Panc1 (cell line): ENCODE data around the gene ACTG1. TPM values are rescaled to one million over a fixed set of nuclear protein-coding genes. Genes with fewer than 3 reads are reported as not detected.
A peak's percentile ranks its signal among the peaks of the same experiment; 100 is the strongest.
"Not testable (repeated sequence)": the region's sequence is repeated elsewhere in the genome, so short reads cannot be mapped to it uniquely, and the experiment has no call there.

Source experiments
- ATAC-seq: fragments of 200-7000 bp; cut with Tn5 transposase; 2 replicates; pipeline ENCODE4 v1.9.1; 2020; ENCODE audit warnings: mild to moderate bottlenecking, moderate library complexity
- BruUV-seq: library from RNA; stranded (reverse); fragments of 400-500 nt; replicated peaks from 2 replicates; lab custom pipeline; 2021; lab: Mats Ljungman, UMichigan
- CTCF ChIA-PET: fragments of 300-600 bp; sonication (Branson Sonifier 250); formaldehyde crosslinking; loops from one replicate; lab custom pipeline; 2022; ENCODE audit warnings: antibody characterized with exemption; lab: Charles Lee
- POLR2A ChIA-PET: fragments of 300-600 bp; sonication (Branson Sonifier 250); formaldehyde crosslinking; loops from one replicate; lab custom pipeline; 2022; ENCODE audit warnings: antibody characterized with exemption; lab: Charles Lee
- DNase-seq: peaks from one replicate; pipeline ENCODE4 v3.0.0-alpha.2; 2010; ENCODE audit warnings: low read depth, low spot score
- H3K27ac ChIP-seq: 2 replicates; pipeline ENCODE4 v1.5.1; 2011; ENCODE audit warnings: mild to moderate bottlenecking, low read length, inconsistent platforms
- H3K27me3 ChIP-seq: fragments of 200-500 bp; sonication (Bioruptor generic); 2 replicates; pipeline ENCODE4 v1.6.0; 2014; ENCODE audit warnings: low read length, inconsistent platforms; ENCODE audit not compliant: control insufficient read depth, insufficient read depth
- H3K36me3 ChIP-seq: fragments of 200-500 bp; sonication (Bioruptor generic); 2 replicates; pipeline ENCODE4 v1.5.1; 2014; ENCODE audit warnings: inconsistent platforms, mild to moderate bottlenecking, low read length, moderate library complexity; ENCODE audit not compliant: control insufficient read depth, insufficient read depth
- H3K4me1 ChIP-seq: 2 replicates; pipeline ENCODE4 v1.5.1; 2011; ENCODE audit warnings: inconsistent platforms, mild to moderate bottlenecking, low read length, moderate library complexity; ENCODE audit not compliant: control insufficient read depth, insufficient read depth
- H3K4me3 ChIP-seq, 2 experiments: 2 replicates each; pipeline ENCODE4 v1.5.1; 2011 to 2012; ENCODE audit warnings: low read depth in 2 of 2, low read length in 2 of 2, mild to moderate bottlenecking in 2 of 2, inconsistent platforms in 1 of 2, moderate library complexity in 1 of 2
- H3K9me3 ChIP-seq: fragments of 200-500 bp; sonication (Bioruptor generic); 2 replicates; pipeline ENCODE4 v1.5.1; 2014; ENCODE audit warnings: low read depth, mild to moderate bottlenecking, inconsistent platforms, low read length, moderate library complexity; ENCODE audit not compliant: control insufficient read depth, insufficient read depth
- POLR2AphosphoS5 ChIP-seq: IDR thresholded peaks from 2 replicates; pipeline ENCODE4 v1.6.1; 2012; ENCODE audit warnings: mild to moderate bottlenecking, low read depth, low read length, moderate library complexity
- SIN3A ChIP-seq: IDR thresholded peaks from 2 replicates; pipeline ENCODE4 v1.6.1; 2012; ENCODE audit warnings: low read depth, mild to moderate bottlenecking, low read length, moderate library complexity, borderline replicate concordance; ENCODE audit not compliant: insufficient read depth
- TCF7L2 ChIP-seq: IDR thresholded peaks from 2 replicates; pipeline ENCODE4 v1.6.1; 2011; ENCODE audit warnings: mild to moderate bottlenecking, low read depth, low read length, inconsistent platforms
- in situ Hi-C: cut with HindIII; loops from 2 replicates; pipeline ENCODE4 v1.10.0; 2016; ENCODE audit warnings: low sequenced_read_pairs, low pct_unique_long_range_greater_than_20kb
- intact Hi-C: fragments of 100-400 bp; cut with micrococcal nuclease; formaldehyde crosslinking; loops from one replicate; pipeline ENCODE4 v1.10.0; 2022; ENCODE audit not compliant: unreplicated experiment
- total RNA-seq: library from RNA; stranded (reverse); gene quantifications from one replicate; pipeline ENCODE4 v1.2.1, GENCODE V29; 2021; ENCODE audit not compliant: unreplicated experiment
- TF ChIP-seq, protein P1 (sequence below), 2 experiments: IDR thresholded peaks; 2 replicates each; pipeline ENCODE4 v1.6.1; 2011 to 2012; ENCODE audit warnings: low read depth in 2 of 2, control low read depth in 1 of 2, low read length in 1 of 2, mild to moderate bottlenecking in 1 of 2, moderate library complexity in 1 of 2; ENCODE audit not compliant: insufficient read depth in 1 of 2

ACTG1 gene
- total RNA-seq, 1 experiment from 2014 or later: 4,502 TPM

DNA sequence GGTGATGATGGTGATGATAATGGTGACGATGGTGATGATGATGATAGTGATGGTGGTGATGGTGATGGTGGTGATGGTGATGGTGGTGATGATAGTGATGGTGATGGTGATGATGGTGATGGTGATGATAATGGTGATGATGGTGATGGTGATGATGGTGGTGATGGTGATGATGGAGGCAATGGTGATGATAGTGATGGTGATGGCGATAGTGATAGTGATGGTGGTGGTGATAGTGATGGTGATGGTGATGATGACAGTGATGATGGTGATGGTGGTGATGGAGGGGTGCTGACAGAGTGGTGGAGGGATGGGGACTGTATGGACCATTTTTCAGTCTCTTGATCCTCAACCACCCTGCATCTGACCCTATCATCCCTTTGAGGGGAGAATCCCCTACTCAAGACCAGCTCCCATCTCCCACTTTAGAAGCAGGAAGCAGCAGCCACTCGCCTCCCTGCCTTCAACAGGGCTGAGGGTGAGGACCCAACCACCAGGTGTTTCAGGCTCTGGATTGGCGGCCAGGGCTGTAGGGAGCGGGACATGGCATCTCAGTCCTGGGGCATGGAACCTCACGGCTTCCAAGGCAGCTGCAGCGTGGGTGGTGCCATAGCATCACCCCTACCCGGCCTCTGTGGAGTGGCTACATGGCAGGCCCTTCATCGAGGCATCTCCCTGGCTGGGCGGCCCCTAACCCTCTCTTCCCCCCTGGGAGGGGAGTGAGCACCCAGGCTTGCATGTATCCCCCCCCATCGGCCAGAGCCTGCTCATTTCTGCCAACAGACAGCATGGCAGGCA lies 20.1 kb upstream of the ACTG1 start:
- no TSS peak for BruUV-seq
- peak overlapping the region; percentile 75; the same call in 1 of the 2 replicates for H3K27ac ChIP-seq
- CTCF ChIA-PET: no interaction called here

DNA sequence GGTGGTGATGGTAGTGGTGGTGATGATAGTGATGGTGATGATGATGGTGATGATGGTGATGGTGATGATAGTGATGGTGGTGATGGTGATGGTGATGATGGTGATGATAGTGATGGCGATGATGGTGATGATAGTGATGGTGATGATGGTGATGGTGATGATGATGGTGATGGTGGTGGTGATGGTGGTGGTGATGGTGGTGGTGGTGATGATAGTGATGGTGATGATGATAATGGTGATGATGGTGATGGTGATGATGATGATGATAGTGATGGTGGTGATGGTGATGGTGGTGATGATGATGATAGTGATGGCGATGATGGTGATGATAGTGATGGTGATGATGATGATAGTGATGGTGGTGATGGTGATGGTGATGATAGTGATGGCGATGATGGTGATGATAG lies 19.4 kb upstream of the ACTG1 start:
- POLR2A ChIA-PET, H3K4me3 ChIP-seq, H3K9me3 ChIP-seq, intact Hi-C loops, CTCF ChIA-PET, BruUV-seq, H3K27ac ChIP-seq, H3K36me3 ChIP-seq, ATAC-seq, DNase-seq, in situ Hi-C loops, H3K27me3 ChIP-seq: not testable (repeated sequence)
- TF ChIP-seq SIN3A: 0 out of 2 replicates have a peak, but pooled peaks have one; percentile 62
- peak; percentile 64 for TF ChIP-seq POLR2AphosphoS5
- H3K4me1 ChIP-seq: peaks cover 11% of the 10 kb centered on the region

More for the DNA sequence above, 20.1 kb upstream of the ACTG1 start:
- peak; percentile 79 for TF ChIP-seq POLR2AphosphoS5
- TF ChIP-seq, protein P1, sequence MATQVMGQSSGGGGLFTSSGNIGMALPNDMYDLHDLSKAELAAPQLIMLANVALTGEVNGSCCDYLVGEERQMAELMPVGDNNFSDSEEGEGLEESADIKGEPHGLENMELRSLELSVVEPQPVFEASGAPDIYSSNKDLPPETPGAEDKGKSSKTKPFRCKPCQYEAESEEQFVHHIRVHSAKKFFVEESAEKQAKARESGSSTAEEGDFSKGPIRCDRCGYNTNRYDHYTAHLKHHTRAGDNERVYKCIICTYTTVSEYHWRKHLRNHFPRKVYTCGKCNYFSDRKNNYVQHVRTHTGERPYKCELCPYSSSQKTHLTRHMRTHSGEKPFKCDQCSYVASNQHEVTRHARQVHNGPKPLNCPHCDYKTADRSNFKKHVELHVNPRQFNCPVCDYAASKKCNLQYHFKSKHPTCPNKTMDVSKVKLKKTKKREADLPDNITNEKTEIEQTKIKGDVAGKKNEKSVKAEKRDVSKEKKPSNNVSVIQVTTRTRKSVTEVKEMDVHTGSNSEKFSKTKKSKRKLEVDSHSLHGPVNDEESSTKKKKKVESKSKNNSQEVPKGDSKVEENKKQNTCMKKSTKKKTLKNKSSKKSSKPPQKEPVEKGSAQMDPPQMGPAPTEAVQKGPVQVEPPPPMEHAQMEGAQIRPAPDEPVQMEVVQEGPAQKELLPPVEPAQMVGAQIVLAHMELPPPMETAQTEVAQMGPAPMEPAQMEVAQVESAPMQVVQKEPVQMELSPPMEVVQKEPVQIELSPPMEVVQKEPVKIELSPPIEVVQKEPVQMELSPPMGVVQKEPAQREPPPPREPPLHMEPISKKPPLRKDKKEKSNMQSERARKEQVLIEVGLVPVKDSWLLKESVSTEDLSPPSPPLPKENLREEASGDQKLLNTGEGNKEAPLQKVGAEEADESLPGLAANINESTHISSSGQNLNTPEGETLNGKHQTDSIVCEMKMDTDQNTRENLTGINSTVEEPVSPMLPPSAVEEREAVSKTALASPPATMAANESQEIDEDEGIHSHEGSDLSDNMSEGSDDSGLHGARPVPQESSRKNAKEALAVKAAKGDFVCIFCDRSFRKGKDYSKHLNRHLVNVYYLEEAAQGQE (IDR thresholded peaks at IDR 0.05; ENCODE audit: insufficient read depth in 1 of 2, low read depth in 2 of 2, low read length in 1 of 2): peak in 1 of 2 experiments; percentile 20; a peak in 1 of 4 replicates
- no peak for TF ChIP-seq TCF7L2
- peak; percentile 56 for TF ChIP-seq SIN3A
- H3K4me1 ChIP-seq: peaks cover 16% of the 10 kb centered on the region
- no peak overlapping the region for H3K4me3 ChIP-seq
- no peaks in the 10 kb centered on the region for H3K36me3 ChIP-seq
- ATAC-seq (peak; percentile 1; the same call in 1 of the 2 replicates), DNase-seq (no peak)
- no peaks in the 10 kb centered on the region for H3K27me3 ChIP-seq
- POLR2A ChIA-PET: no interaction called here
- no peaks in the 10 kb centered on the region for H3K9me3 ChIP-seq
- intact Hi-C loops: no loop called here
- in situ Hi-C loops: no loop called here

DNA sequence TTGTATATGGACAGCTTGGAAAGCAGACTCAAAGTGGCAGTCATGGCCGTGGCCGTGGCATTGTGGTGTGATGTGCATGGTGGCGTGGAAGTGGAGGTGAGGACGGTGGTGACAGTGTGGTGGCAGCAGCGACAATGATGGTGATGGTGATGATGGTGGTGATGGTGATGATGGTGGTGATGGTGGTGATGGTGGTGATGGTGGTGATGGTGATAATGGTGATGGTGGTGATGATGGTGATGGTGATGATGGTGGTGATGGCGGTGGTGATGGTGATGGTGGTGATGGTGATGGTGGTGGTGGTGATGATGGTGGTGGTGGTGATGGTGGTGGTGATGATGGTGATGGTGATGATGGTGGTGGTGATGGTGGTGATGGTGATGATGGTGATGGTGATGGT lies 18.4 kb upstream of the ACTG1 start:
- POLR2A ChIA-PET, in situ Hi-C loops, DNase-seq, H3K27me3 ChIP-seq, H3K36me3 ChIP-seq, ATAC-seq, H3K4me3 ChIP-seq, H3K9me3 ChIP-seq, H3K27ac ChIP-seq, intact Hi-C loops, BruUV-seq, CTCF ChIA-PET: not testable (repeated sequence)
- peaks cover 11% of the 10 kb centered on the region for H3K4me1 ChIP-seq
